AG08396 (cell line): ENCODE measurements around the gene CLIP2.
A peak's percentile ranks its signal among the peaks of the same experiment; 100 is the strongest.
"Not testable (repeated sequence)": the region's sequence is repeated elsewhere in the genome, so short reads cannot be mapped to it uniquely, and the experiment has no call there.

Experiments used
- DNase-seq: peaks from one replicate; pipeline ENCODE4 v3.0.0; 2012; ENCODE audit warnings: low spot score, mixed read lengths

The CLIP2 gene

DNA sequence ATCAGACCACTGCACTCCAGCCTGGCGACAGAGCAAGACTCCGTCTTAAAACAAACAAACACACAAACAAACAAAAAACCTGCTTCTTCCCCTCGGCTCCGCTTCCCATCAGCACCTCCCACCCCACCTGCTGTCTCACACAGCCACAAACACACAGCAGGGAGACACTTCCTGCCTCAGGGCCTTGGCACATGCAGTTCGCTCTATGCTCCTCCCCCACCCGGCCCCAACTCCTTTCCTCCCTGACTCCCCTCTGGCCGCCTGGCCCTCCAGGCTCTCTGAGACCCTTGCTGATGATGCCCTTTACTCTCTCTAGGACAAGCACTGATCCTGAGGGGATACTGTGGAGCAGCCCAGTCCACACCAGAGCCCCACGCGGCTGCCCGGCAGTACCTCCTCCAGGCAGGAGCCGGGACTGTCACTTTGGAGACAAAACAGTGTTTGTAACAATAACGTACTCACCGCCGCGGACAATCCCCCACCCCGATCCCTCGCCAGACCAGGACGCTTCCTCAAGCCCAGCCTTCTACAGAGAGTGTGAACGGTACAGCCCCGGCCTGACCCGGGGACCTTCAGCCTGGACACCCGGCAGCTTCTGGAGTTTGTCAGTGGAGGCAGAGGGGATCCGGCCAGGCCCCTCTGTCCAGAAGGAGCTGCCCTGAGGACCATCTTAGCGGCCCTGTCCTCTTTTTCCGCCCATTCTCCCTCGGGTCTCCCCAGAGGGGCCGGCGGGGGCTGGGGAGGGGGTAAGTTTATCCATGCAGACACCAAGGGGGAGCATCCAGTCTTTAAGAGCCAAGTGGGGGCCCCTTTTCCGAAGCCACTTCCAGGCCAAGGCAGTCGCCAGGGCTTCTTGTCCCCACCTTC lies 114.5 kb downstream of the CLIP2 start:
- no peak for DNase-seq

DNA sequence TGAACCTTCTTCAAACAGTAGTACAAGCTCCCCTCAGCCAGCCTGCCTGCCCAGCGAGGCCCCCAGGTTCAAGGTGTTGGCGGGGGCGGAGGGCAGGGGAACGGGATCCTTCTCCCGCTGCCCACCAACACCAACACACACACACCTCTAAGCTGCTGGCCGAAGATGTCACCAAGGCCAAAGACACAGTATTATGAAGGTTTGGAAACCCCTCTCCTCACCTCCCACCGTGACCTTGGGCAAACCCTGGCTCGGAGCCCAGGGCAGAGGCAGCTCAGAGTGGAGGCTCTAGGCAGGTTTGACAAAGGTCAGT lies 115.1 kb downstream of the CLIP2 start:
- no peak for DNase-seq

DNA sequence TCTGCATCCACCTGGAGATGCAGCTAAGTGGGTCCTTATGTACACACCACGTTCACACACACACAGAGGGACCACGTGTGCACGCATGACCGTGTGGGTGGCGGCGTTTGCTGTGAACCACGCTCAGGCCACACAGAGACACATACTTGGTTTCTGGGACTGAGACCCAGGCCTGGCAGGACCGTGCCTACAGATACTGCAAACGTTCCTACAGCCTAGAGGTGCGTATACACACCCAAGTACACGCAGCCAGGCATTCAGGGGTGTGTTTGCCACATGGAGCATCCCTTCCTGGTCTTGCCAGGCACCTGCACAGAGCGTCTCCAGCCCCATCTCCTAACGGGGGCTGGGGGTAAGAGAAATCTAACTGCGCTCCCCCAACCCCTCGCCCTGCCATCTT lies 115.5 kb downstream of the CLIP2 start:
- no peak for DNase-seq

DNA sequence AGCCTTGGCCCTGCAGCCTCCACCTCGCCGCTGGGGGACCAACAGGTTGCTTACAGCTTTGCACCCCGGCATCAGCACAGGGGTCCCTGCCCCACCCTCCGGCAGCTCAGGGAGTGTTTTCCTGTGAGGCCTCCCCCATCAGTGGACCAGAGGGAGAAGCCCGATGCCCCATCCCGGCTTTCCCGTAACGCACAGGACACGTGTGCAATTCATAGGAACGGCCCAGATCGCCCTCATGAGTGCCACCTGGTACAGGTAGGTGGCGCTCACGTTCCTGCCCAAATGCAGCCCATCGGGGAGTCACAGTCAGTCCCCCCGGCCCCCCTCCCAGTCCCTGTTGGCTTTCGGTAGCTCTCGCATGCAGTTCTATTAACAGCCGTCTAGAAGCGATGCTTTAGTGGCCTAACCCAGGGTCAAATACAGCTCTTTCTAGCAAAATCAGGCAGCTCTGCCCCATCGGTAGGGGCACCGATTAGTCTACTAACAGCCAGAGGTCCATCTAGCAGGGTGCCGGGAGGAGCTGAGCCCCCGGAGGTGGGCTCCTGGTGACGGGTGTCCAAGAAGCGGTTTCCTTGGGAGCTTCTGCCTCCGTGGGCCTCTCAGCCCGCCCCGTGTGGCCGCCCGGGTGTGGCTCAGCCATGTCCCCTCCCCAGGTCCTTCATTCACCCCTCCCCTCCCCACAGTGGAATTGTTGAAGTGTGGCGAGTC lies 116.1 kb downstream of the CLIP2 start:
- DNase-seq: no peak

DNA sequence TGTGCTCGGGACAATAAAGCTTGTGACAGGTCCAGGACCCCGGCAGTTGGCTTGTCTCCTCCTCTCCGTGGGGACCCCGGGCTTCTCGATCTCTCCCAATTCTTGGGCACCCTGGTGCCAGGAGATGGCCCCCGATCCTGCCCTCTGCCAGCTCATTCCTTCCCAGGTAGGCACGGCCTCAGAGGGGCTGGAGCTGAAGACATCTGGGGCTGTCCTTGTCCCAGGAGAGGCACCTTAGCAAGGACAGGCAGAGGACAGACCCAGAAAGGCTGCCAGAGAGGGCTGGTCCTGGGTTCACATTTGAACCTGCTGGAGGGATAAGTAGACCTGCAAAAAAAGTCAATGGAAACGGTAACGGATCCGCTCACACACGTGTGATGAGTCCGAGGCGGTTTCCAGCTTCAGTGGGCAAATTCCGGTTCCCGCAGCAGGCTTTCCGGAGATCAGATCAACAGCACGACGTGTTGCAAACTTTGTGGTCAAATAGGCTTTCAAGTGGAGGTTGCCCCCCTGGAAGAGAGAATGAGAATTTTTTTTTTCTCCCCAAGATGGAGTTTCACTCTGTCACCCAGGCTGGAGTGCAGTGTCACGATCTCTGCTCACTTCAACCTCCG lies 116.8 kb downstream of the CLIP2 start:
- no peak for DNase-seq

DNA sequence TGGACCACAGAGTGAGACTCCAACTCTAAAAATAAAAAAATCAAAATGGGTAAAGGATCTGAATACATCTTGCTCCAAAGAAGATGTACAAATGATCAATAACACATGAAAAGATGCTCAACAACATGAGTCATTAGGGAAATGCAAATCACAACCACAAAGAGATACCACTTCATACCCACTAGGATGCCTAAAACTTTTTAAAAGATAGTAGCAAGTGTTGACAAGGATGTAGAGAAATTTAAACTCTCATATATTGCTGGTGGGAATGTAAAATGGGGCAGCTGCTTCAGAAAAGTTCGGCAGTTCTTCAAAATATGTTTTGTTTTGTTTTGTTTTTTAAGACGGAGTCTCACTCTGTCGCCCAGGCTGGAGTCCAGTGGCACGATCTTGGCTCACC lies 118.8 kb downstream of the CLIP2 start:
- DNase-seq: no peak

DNA sequence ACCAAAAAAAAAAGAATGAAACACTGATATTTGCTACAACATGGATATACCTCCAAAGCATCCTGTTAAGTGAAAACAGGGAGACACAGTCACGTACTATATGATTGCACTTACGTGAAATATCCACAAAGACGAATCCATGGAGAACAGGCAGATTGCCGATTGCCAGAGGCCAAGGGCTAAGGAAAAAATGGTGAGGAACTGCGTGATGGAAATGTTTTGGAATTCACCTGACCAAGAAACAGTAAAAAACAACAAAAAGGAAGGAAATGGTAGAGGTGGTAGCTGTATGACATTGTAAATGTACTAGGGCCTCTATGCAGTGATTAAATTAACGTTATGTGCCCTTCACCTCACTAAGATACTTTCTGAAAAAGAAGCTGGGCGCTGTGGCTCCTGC lies 120.4 kb downstream of the CLIP2 start:
- DNase-seq: no peak

DNA sequence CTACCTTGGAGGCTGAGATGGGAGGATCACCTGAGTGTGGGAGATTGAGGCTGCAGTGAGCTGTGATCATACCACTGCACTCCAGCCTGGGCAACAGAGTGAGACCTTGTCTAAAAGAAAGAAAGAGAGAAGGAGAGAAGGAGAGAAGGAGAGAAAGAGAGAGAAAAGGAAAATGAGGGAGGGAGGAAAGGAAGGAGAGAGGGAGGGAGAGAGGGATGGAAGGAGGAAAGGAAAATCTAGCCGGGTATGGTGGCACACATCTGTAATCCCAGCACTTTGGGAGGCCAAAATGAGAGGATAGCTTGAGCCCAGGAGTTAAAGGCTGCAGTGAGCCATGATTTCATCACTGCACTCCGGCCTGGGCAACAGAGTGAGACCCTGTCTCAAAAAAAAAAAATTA lies 121.6 kb downstream of the CLIP2 start:
- no peak for DNase-seq

DNA sequence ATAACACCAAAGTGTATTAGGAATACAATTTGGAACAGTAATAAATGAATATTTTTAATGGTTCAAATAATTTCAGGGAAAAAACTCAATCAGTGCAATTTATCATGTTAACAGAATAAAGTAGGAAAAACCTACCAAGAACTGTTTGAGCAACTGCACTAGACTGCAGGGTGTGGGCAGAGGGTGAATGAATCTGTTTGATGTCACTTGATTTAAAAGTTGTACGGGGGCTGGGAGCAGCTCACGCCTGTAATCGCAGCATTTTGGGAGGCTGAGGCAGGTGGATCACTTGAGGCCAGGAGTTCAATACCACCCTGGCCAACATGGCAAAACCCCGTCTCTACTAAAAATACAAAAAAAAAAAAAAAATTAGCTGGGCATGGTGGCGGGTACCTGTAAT lies 122.4 kb downstream of the CLIP2 start:
- DNase-seq: not testable (repeated sequence)

DNA sequence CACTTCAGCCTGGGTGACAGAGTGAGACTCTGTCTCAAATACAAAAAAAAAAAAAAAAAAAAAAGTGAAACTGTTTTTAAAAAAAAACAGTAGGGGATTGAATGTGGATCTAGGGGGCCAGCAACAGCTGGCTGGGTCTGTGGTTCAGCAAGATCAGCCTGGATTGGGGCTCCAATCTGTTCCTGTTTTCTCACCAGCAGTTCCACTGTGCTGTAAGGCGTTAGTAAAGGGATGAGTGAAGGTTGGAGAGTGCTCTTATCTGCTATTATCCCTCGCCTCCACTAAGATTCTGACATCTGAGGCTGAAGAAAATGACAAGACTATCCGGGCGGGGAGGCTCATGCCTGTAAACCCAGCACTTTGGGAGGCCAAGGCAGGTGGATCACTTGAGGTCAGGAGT lies 122.8 kb downstream of the CLIP2 start:
- no peak for DNase-seq

DNA sequence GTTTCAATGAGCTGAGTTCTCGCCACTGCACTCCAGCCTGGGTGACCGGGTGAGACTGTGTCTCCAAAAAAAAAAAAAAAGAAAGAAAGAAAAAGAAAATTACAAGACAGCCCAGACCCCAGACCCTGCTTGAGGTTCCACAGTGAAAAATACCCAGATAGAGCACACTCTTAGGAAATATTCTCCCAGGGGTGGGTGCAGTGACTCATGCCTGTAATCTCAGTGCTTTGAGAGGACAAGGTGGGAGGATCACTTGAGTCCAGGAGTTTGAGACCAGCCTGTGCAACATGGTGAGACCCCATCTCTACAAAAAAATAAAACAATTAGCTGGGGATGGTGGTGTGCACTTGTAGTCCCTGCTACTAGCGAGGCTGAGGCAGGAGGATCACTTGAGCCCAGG lies 123.4 kb downstream of the CLIP2 start:
- no peak for DNase-seq

DNA sequence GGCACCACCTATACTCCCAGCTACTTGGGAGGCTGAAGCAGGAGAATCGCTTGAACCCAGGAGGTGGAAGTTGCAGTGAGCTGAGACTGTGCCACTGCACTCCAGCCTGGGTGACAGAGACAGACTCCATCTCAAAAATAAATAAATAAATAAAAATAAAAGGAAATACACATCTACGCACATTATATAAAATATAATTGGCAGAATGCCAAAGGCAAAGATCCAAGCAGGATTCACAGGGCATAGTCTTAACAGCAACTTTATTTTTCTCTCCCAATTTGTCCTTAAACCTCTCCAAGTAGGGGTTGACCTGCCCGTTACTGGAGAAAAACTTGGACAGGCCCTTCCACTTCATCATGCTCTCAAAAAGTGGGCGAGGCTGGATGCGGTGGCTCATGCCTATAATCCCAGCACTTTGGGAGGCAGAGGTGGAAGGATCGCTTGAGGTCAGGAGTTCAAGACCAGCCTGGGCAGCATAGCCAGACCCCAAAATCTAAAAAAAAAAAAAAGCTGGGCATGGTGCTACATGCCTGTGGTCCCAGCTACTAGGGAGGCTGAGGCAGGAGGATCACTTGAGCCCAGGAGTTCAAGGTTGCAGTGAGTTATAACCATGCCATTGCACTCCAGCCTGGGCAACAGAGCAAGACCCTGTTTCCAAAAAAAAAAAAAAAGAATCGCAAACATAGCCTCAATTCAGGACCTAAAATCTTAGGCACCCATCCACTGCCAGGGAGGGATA lies 125.6 kb downstream of the CLIP2 start:
- not testable (repeated sequence) for DNase-seq

DNA sequence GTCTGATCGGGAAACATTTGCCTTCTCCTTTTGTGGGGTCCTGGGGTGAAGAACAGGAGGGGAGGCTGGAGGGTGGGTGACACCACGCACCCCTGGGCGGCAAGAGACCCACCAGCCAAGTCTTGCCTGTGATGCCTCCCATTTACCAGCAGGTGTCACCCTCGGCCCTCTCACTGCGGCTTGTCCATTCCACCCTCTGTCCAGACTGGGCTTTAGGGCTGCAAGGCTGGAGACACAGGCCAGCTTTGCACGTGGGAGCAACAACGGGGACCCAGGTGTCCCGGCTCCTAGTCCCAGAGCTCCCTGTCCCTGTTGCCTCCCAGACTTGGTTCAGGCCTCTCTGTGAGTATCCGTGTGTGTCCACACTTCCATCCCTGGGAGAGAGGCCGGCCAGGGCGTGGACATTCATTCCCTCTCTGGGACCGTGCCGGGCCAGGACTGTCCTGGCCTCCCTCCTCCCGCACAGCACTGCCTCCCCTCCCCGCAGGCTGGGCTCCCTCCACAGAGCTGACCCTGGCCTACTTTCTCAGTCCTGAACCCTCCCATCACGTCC lies 128.3 kb downstream of the CLIP2 start:
- DNase-seq: peak; percentile 90

DNA sequence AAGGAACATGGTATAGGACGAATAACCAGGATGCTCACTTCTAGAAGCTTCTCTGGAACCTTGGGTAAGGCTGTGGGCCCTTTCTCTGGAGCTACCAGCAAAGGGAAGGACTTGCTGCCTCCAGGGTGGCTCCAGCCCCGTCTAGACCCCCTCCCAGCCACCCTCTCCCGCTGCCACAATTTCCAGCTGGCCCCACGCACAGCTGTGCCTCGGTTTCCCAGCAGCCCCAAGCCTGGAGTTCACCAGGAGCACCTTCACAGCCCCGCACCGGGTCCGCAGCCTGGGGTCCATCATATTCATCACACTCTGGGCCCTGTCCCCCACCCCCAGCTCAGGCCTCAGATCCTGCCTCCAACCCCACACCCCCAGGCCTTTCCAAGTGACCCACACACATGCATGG lies 128.9 kb downstream of the CLIP2 start:
- DNase-seq: no peak

DNA sequence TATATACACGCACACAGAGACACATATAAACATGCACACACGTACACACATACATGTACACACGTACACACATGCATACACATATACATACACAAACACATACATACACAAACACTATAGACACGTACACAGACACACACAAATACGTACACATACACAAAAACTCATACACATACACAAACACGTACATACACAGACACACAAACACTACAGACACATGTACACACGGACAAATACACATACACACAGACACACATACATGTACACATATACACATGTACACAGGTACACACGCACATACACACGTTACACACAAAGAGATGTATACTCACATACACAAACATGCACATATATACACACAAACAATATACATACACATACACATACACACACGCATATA lies 129.3 kb downstream of the CLIP2 start:
- DNase-seq: no peak

DNA sequence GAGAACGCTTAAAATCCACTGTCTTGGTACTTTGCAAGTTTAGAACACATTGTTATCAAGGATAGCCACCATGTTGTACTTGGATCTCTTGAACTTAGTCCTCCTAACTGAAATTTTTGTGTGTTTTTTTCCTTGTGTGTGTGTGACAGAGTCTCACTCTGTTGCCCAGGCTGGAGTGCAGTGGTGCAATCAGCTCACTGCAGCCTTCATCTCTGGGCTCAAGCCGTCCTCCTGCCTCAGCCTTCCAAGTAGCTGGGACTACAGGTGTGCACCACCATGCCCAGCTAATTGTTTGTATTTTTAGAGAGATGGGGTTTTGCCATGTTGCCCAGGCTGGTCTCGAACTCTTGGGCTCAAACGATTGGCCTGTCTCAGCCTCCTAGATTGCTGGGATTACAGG lies 130.0 kb downstream of the CLIP2 start:
- not testable (repeated sequence) for DNase-seq

DNA sequence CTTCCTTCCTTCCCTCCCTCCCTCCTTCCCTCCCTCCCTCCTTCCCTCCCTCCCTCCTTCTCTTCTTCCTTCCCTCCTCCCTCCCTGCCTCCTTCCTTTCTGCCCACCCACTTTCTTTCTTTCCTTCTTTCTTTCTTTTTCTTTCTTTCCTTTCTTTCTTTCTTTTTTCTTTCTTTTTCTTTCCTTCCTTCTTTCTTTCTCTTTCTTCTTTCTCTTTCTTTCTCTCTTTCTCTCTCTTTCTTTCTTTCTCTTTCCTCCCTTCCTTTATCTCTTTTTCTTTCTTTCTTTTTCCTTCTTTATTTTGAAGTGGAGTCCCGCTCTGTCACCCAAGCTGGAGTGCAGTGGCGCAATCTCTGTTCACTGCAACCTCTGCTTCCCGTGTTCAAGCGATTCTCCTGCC lies 130.8 kb downstream of the CLIP2 start:
- no peak for DNase-seq

DNA sequence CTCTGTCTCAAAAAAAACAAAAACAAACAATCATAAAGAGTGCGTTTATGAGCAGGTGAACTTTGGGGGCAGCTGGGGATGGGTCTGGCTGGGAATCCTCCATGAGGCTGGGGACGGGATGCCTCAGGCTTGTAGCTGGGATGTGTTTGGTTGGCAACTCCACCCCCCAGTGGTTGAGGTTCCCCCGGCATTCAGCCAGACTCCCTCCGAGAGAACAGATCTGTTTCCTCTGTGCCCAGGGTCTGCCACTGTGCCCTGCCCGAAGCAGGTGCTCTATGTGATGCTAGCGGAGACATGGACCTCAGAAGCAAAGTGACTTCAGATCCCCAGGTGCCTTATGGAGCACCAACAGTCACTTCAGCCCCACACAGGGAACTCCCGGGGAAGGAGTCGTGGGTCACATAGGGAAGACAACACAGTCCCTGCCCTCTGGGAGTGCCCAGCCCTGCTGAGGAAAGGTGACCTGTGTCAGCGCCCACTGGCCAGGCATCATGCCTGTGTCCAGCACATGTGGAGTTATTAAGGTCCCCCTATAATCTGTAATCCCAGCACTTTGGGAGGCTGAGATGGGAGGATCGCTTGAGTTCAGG lies 135.2 kb downstream of the CLIP2 start:
- no peak for DNase-seq

DNA sequence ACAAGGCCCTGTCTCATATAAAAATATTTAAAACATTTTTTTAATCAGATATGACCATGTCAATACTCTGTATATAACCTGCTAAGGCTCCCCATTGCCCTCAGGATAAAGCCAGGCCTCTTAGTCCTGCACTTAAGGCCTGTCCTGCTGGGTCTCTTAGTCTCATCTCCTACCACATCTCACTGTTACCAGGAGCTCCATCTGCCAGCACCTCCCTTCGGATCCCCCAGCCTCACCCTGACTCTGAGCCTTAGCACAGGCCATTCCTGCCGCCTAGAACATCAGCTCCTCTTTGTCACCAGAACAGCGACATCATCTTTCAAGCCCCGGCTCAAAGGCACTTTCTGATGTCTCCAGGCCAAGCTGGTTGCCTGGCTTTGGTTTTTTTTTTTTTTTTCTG lies 138.8 kb downstream of the CLIP2 start:
- DNase-seq: no peak

DNA sequence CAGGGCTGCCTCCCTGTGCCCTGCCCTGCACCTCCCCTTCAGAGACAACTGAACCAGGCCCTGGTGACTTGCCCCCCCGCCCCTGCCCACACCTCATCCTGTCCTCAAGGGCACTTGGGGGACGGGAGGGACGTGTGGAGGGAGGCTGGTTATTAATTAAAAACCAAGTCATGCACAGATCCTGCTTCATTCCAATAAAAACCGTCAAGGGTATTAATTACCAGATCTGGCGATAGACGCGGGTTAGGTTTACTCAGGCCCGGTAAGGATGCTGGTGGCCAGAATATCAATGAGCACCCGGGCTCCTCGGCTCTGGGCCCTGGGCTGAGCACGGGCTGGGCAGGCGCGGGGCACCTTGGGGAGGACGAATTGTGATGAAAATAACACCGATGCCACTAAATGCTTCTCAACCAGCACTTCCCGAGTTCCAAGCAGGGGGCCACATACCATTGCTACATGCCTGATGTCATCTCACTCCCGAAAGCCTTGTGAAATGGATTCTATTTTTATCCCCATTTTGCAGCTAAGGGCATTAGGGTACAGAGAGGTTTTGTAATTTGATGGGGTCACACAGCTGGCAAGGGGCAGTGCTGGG lies 140.0 kb downstream of the CLIP2 start:
- DNase-seq: peak; percentile 56

DNA sequence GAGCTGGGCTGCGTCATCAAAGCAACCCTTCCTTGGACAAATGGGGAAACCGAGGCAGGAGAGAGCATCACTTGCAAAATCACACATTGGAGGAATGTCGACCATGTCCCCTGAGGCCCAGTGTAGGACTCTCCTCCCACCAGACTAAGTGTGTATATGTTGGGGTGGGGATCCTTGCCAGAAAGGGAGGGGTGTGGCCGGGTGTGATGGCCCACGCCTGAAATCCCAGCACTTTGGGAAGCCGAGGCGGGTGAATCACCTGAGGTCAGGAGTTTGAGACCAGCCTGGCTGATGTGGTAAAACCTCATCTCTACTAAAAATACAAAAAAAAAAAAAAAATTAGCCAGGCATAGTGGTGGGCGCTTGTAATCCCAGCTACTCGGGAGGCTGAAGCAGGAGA lies 141.2 kb downstream of the CLIP2 start:
- not testable (repeated sequence) for DNase-seq
